ENCODE results near the gene ANXA3.
A peak's percentile ranks its signal among the peaks of the same experiment; 100 is the strongest.
"Not testable (repeated sequence)": the region's sequence is repeated elsewhere in the genome, so short reads cannot be mapped to it uniquely, and the experiment has no call there.

ANXA3 gene

GRCh38 chr4:78551420-78552351 is at the start of gene ANXA3:
ANXA3 (plus strand) TSS chr4:78551770; CDS start chr4:78554474, 2,704 bp downstream.
- peak; percentile 45 for DNase-seq

GRCh38 chr4:78506260-78506659 is 45.3 kb upstream of the ANXA3 start:
- DNase-seq, result not testable (repeated sequence)

- DNase-seq, result no peak
Measured at GRCh38 chr4:78509043-78509442, 42.5 kb upstream of the ANXA3 start.

- no peak for DNase-seq
Measured at GRCh38 chr4:78510108-78510507, 41.5 kb upstream of the ANXA3 start.

GRCh38 chr4:78510681-78511080 is 40.9 kb upstream of the ANXA3 start:
- DNase-seq, result no peak

- DNase-seq, result no peak
Measured at GRCh38 chr4:78512357-78512920, 39.1 kb upstream of the ANXA3 start.

GRCh38 chr4:78513411-78513975 is 38.1 kb upstream of the ANXA3 start:
- DNase-seq, result no peak

- peak; percentile 69 for DNase-seq
Measured at GRCh38 chr4:78517050-78517652, 34.4 kb upstream of the ANXA3 start.

GRCh38 chr4:78518561-78518960 is 33.0 kb upstream of the ANXA3 start:
- no peak for DNase-seq

GRCh38 chr4:78519962-78520361 is 31.6 kb upstream of the ANXA3 start:
- no peak for DNase-seq

GRCh38 chr4:78520808-78521226 is 30.8 kb upstream of the ANXA3 start:
- DNase-seq, result no peak

- DNase-seq, result no peak
Measured at GRCh38 chr4:78524009-78524408, 27.6 kb upstream of the ANXA3 start.

GRCh38 chr4:78525559-78525958 is 26.0 kb upstream of the ANXA3 start:
- no peak for DNase-seq

GRCh38 chr4:78527103-78527502 is 24.5 kb upstream of the ANXA3 start:
- no peak for DNase-seq

- DNase-seq, result no peak
Measured at GRCh38 chr4:78527555-78527954, 24.0 kb upstream of the ANXA3 start.

GRCh38 chr4:78528327-78528726 is 23.2 kb upstream of the ANXA3 start:
- DNase-seq, result peak; percentile 11

- no peak for DNase-seq
Measured at GRCh38 chr4:78529569-78530209, 21.9 kb upstream of the ANXA3 start.

- DNase-seq, result no peak
Measured at GRCh38 chr4:78532046-78532445, 19.5 kb upstream of the ANXA3 start.

GRCh38 chr4:78533854-78534253 is 17.7 kb upstream of the ANXA3 start:
- DNase-seq, result no peak

- DNase-seq, result no peak
Measured at GRCh38 chr4:78534286-78534955, 17.1 kb upstream of the ANXA3 start.

- no peak for DNase-seq
Measured at GRCh38 chr4:78542373-78542772, 9.2 kb upstream of the ANXA3 start.

- no peak for DNase-seq
Measured at GRCh38 chr4:78543424-78544125, 8.0 kb upstream of the ANXA3 start.
